Ascending aorta (tissue), 2 donors: ENCODE data around the gene RAP2B. TPM values are rescaled to one million over a fixed set of nuclear protein-coding genes. Genes with fewer than 3 reads are reported as not detected.

Experiments
- DNase-seq, 2 donors: peaks; one replicate each; pipeline ENCODE4 v3.0.0-alpha.2; 2019; ENCODE audit warnings: low spot score in 2 of 2
- H3K27ac ChIP-seq, 2 donors: fragments of 200-600 bp; sonication (generic); one replicate each; pipeline ENCODE4 v1.5.1; 2016 to 2017; ENCODE audit warnings: mild to moderate bottlenecking in 1 of 2
- H3K27me3 ChIP-seq: fragments of 200-600 bp; sonication (generic); one replicate; pipeline ENCODE4 v1.5.1; 2017
- H3K36me3 ChIP-seq, 2 donors: fragments of 200-600 bp; sonication (generic); one replicate each; pipeline ENCODE4 v1.5.1; 2016
- H3K4me1 ChIP-seq, 2 donors: fragments of 200-600 bp; sonication (generic); one replicate each; pipeline ENCODE4 v1.5.1; 2016 to 2017; ENCODE audit warnings: mild to moderate bottlenecking in 1 of 2
- H3K4me3 ChIP-seq, 2 donors: fragments of 200-600 bp; sonication (generic); one replicate each; pipeline ENCODE4 v1.5.1; 2016 to 2017; ENCODE audit warnings: mild to moderate bottlenecking in 1 of 2
- H3K9me3 ChIP-seq, 2 donors: fragments of 200-600 bp; sonication (generic); one replicate each; pipeline ENCODE4 v1.5.1; 2016
- intact Hi-C: fragments of 100-400 bp; cut with DNase I; formaldehyde crosslinking; loops from one replicate; pipeline ENCODE4 v1.15.1; 2023
- total RNA-seq: library from RNA; depleted of rRNA; stranded (reverse); fragments of >200 nt; gene quantifications from one replicate; pipeline ENCODE4 v1.1.0, GENCODE V29; 2016
- TF ChIP-seq, protein P1 (sequence below), 3 experiments: fragments of 200-600 bp in 2 of 3; fragments of 450-650 bp in 1 of 3; sonication (generic) in 2 of 3; IDR thresholded peaks; one replicate each; pipeline ENCODE4 v1.5.1; 2016 to 2019; ENCODE audit warnings: antibody characterized with exemption in 3 of 3, mild to moderate bottlenecking in 1 of 3, moderate library complexity in 1 of 3

Gene RAP2B
- total RNA-seq, 1 donor from 2014 or later: 1.6 TPM

GRCh38 chr3:153215497-153215896, 53.5 kb downstream of the RAP2B start:
- Histone ChIP-seq H3K4me1 (no peaks in the 10 kb centered on the region), H3K9me3 (no peaks in the 10 kb centered on the region), H3K27me3 (no peaks in the 10 kb centered on the region), H3K27ac (no peak overlapping the region), H3K4me3 (no peak overlapping the region), H3K36me3 (no peaks in the 10 kb centered on the region)
- TF ChIP-seq, protein P1, sequence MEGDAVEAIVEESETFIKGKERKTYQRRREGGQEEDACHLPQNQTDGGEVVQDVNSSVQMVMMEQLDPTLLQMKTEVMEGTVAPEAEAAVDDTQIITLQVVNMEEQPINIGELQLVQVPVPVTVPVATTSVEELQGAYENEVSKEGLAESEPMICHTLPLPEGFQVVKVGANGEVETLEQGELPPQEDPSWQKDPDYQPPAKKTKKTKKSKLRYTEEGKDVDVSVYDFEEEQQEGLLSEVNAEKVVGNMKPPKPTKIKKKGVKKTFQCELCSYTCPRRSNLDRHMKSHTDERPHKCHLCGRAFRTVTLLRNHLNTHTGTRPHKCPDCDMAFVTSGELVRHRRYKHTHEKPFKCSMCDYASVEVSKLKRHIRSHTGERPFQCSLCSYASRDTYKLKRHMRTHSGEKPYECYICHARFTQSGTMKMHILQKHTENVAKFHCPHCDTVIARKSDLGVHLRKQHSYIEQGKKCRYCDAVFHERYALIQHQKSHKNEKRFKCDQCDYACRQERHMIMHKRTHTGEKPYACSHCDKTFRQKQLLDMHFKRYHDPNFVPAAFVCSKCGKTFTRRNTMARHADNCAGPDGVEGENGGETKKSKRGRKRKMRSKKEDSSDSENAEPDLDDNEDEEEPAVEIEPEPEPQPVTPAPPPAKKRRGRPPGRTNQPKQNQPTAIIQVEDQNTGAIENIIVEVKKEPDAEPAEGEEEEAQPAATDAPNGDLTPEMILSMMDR (IDR thresholded peaks at IDR 0.05): no peak
- intact Hi-C loops: no loop called here
- DNase-seq: no peak

DNA sequence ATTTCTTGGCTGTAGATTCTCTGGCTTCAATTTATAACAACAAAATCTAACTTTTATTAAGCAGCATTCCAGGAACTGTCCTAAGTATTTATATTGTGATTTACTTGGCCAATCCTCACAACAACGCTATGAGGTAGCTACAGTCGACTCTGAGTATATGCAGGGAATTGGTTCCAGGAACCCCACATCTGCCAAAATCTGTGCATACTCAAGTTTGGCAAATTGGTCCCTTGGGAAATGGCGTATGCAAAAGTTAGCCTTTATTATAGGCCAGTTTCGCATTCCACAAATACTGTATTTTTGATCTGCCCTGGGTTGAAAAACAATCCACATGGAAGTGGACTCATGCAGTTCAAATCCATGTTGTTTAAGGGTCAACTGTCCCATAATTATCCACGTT, 53.9 kb downstream of the RAP2B start:
- H3K27ac ChIP-seq: no peak overlapping the region
- no peak for DNase-seq
- no peaks in the 10 kb centered on the region for H3K27me3 ChIP-seq
- TF ChIP-seq, protein P1 (IDR thresholded peaks at IDR 0.05): no peak
- no peaks in the 10 kb centered on the region for H3K4me1 ChIP-seq
- intact Hi-C loops: no loop called here
- H3K9me3 ChIP-seq: no peaks in the 10 kb centered on the region
- H3K4me3 ChIP-seq: no peak overlapping the region
- no peaks in the 10 kb centered on the region for H3K36me3 ChIP-seq

GRCh38 chr3:153216928-153217327, 54.9 kb downstream of the RAP2B start:
- Histone ChIP-seq H3K36me3 (no peaks in the 10 kb centered on the region), H3K4me3 (no peak overlapping the region), H3K9me3 (no peaks in the 10 kb centered on the region), H3K4me1 (no peaks in the 10 kb centered on the region), H3K27ac (no peak overlapping the region), H3K27me3 (no peaks in the 10 kb centered on the region)
- intact Hi-C loops: no loop called here
- DNase-seq: no peak
- TF ChIP-seq, protein P1 (IDR thresholded peaks at IDR 0.05): no peak

GRCh38 chr3:153219146-153219545, 57.1 kb downstream of the RAP2B start:
- DNase-seq: no peak
- no peaks in the 10 kb centered on the region for H3K36me3 ChIP-seq
- TF ChIP-seq, protein P1 (IDR thresholded peaks at IDR 0.05): no peak
- H3K27ac ChIP-seq: no peak overlapping the region
- no peaks in the 10 kb centered on the region for H3K27me3 ChIP-seq
- H3K4me3 ChIP-seq: no peak overlapping the region
- no peaks in the 10 kb centered on the region for H3K4me1 ChIP-seq
- intact Hi-C loops: no loop called here
- H3K9me3 ChIP-seq: no peaks in the 10 kb centered on the region
